Lower leg skin (tissue), 4 donors: Measurements from ENCODE around the gene LZIC. TPM values are rescaled to one million over a fixed set of nuclear protein-coding genes. Genes with fewer than 3 reads are reported as not detected.

Experiments
- DNase-seq, 2 donors: peaks; one replicate each; pipeline ENCODE4 v3.0.0-alpha.2; 2019; ENCODE audit warnings: low spot score in 2 of 2
- H3K4me3 ChIP-seq: fragments of 200-600 bp; sonication (generic); 2 replicates; pipeline ENCODE4 v1.5.1; 2017; ENCODE audit warnings: mild to moderate bottlenecking, low read depth; ENCODE audit not compliant: poor library complexity, severe bottlenecking
- CTCF ChIP-seq, 3 donors: fragments of 450-650 bp; IDR thresholded peaks; one replicate each; pipeline ENCODE4 v1.5.1; 2016; ENCODE audit warnings: antibody characterized with exemption in 3 of 3, mild to moderate bottlenecking in 3 of 3, moderate library complexity in 2 of 3
- POLR2A ChIP-seq, 2 donors: fragments of 450-650 bp; IDR thresholded peaks; one replicate each; pipeline ENCODE4 v1.6.1; 2016 to 2017; ENCODE audit warnings: antibody characterized with exemption in 2 of 2, mild to moderate bottlenecking in 1 of 2, moderate library complexity in 1 of 2
- WGBS, 2 donors: methylation state at CpG; one replicate each; pipeline ENCODE4 v1.1.5; 2018; 5-methylcytosine and 5-hydroxymethylcytosine counted together
- intact Hi-C: fragments of 100-400 bp; cut with DNase I; formaldehyde crosslinking; loops from one replicate; pipeline ENCODE4 v1.15.0; 2023; ENCODE audit warnings: low total_unique reads
- total RNA-seq, 4 donors: library from RNA; depleted of rRNA; stranded (reverse); fragments of >200 nt; gene quantifications; one replicate each; pipeline ENCODE4 v1.1.0, GENCODE V29; 2016

Gene LZIC
- total RNA-seq, 4 donors from 2014 or later = 18.3 to 31.0 (median 27.4) TPM

- no peak overlapping the region for H3K4me3 ChIP-seq
- intact Hi-C loops = no loop called here
- WGBS, 2 donors = 83 to 86% methylated on average over 5 of the region's 5 CpGs
- no peak for DNase-seq
- TF ChIP-seq CTCF (IDR thresholded peaks at IDR 0.05) (no peak), POLR2A (IDR thresholded peaks at IDR 0.05) (no peak)
These were observed 41.1 kb upstream of the LZIC start for GRCh38 chr1:9984253-9984652.

- no peak overlapping the region for H3K4me3 ChIP-seq
- 73 to 76% methylated on average over 12 of the region's 12 CpGs for WGBS, 2 donors
- no peak for TF ChIP-seq CTCF (IDR thresholded peaks at IDR 0.05)
- no peak for TF ChIP-seq POLR2A (IDR thresholded peaks at IDR 0.05)
- DNase-seq = no peak
- intact Hi-C loops = no loop called here
These were observed 17.7 kb upstream of the LZIC start for GRCh38 chr1:9960706-9961562.

- WGBS, 2 donors = 72 to 76% methylated on average over 4 of the region's 4 CpGs
- TF ChIP-seq POLR2A (IDR thresholded peaks at IDR 0.05) (no peak), CTCF (IDR thresholded peaks at IDR 0.05) (no peak)
- intact Hi-C loops = no loop called here
- H3K4me3 ChIP-seq = no peak overlapping the region
- DNase-seq = no peak
These were observed 16.8 kb upstream of the LZIC start for GRCh38 chr1:9960011-9960410.

- H3K4me3 ChIP-seq = no peak overlapping the region
- intact Hi-C loops = loop anchor here (10.0 kb wide), 1 partner anchor 67 kb away; no protein-coding TSS in a partner anchor
- 90% methylated on average over 8 of the region's 8 CpGs for WGBS, 2 donors
These were observed 14.5 kb upstream of the LZIC start for GRCh38 chr1:9957726-9958125.

GRCh38 chr1:9946315-9946714 is 3.1 kb upstream of the LZIC start:
- TF ChIP-seq CTCF (IDR thresholded peaks at IDR 0.05) = no peak
- no peak for TF ChIP-seq POLR2A (IDR thresholded peaks at IDR 0.05)
- intact Hi-C loops = no loop called here
- no peak overlapping the region for H3K4me3 ChIP-seq
- no peak for DNase-seq
- 89 to 98% methylated on average over 2 of the region's 2 CpGs for WGBS, 2 donors

More at GRCh38 chr1:9957726-9958125, 14.5 kb upstream of the LZIC start:
- no peak for DNase-seq
- TF ChIP-seq POLR2A (IDR thresholded peaks at IDR 0.05) (no peak), CTCF (IDR thresholded peaks at IDR 0.05) (no peak)
